ENCODE data around the gene CCDC33.

GRCh38 chr15:74205582-74205947 lies 30.6 kb upstream of the CCDC33 start:
- no peak for TF ChIP-seq CTCF (IDR thresholded peaks at IDR 0.05; ENCODE audit: low read depth, low read length, poor library complexity, severe bottlenecking)
- no peak for TF ChIP-seq EZH2phosphoT487 (IDR thresholded peaks at IDR 0.05; ENCODE audit: borderline replicate concordance, low read length)

Measured in DOHH2 (cell line).